GM23338 (cell line): Measurements from ENCODE around the gene FBXO46. TPM values are rescaled to one million over a fixed set of nuclear protein-coding genes. Genes with fewer than 3 reads are reported as not detected.

Source experiments
- ATAC-seq: fragments of 200-7000 bp; cut with Tn5 transposase; 3 replicates; pipeline ENCODE4 v1.9.1; 2020
- DNase-seq: peaks from one replicate; pipeline ENCODE4 v3.0.0-alpha.2; 2015; ENCODE audit warnings: low spot score
- H2AFZ ChIP-seq: fragments of 200-600 bp; sonication (generic); 2 replicates; pipeline ENCODE4 v1.8.0; 2016; ENCODE audit warnings: antibody characterized with exemption, mild to moderate bottlenecking, moderate library complexity
- H3F3A ChIP-seq: fragments of 200-600 bp; sonication (generic); replicated peaks from 2 replicates; pipeline ENCODE4 v1.8.0; 2017; ENCODE audit warnings: antibody characterized with exemption, mixed run types, low read depth
- H3K27ac ChIP-seq: fragments of 200-600 bp; sonication (generic); 2 replicates; pipeline ENCODE4 v1.6.1; 2016; ENCODE audit warnings: low read depth
- H3K27me3 ChIP-seq: fragments of 200-600 bp; sonication (generic); 2 replicates; pipeline ENCODE4 v1.8.0; 2016; ENCODE audit warnings: mild to moderate bottlenecking, mixed run types, moderate library complexity; ENCODE audit not compliant: insufficient read depth
- H3K36me3 ChIP-seq: fragments of 200-600 bp; sonication (generic); 2 replicates; pipeline ENCODE4 v1.8.0; 2016; ENCODE audit warnings: mild to moderate bottlenecking; ENCODE audit not compliant: insufficient read depth
- H3K4me1 ChIP-seq: fragments of 200-600 bp; sonication (generic); 2 replicates; pipeline ENCODE4 v1.8.0; 2016; ENCODE audit warnings: mild to moderate bottlenecking, moderate library complexity; ENCODE audit not compliant: insufficient read depth
- H3K4me2 ChIP-seq: fragments of 200-600 bp; sonication (generic); 2 replicates; pipeline ENCODE4 v1.7.1; 2017; ENCODE audit warnings: mixed run types
- H3K4me3 ChIP-seq: fragments of 200-600 bp; sonication (generic); 2 replicates; pipeline ENCODE4 v1.6.1; 2016; ENCODE audit warnings: mixed run types
- H3K79me2 ChIP-seq: fragments of 200-600 bp; sonication (generic); replicated peaks from 2 replicates; pipeline ENCODE4 v1.8.0; 2017; ENCODE audit warnings: mild to moderate bottlenecking; ENCODE audit not compliant: insufficient read depth
- H3K9me2 ChIP-seq: fragments of 200-600 bp; sonication (generic); 2 replicates; pipeline ENCODE4 v1.8.0; 2017; ENCODE audit not compliant: insufficient read depth
- H4K20me1 ChIP-seq: fragments of 200-600 bp; sonication (generic); replicated peaks from 2 replicates; pipeline ENCODE4 v1.8.0; 2017; ENCODE audit warnings: mild to moderate bottlenecking; ENCODE audit not compliant: insufficient read depth
- H3K27ac Mint-ChIP-seq: 2 replicates; pipeline ENCODE4 v1.8.0; 2020; ENCODE audit warnings: inconsistent platforms, mild to moderate bottlenecking, moderate library complexity, mixed read lengths
- H3K27me3 Mint-ChIP-seq: 3 replicates; pipeline ENCODE4 v1.8.0; 2022; ENCODE audit warnings: low read depth, mild to moderate bottlenecking, moderate library complexity, mixed read lengths, inconsistent platforms; ENCODE audit not compliant: insufficient read depth, poor library complexity
- H3K36me3 Mint-ChIP-seq: 3 replicates; pipeline ENCODE4 v1.8.0; 2021; ENCODE audit warnings: low read depth, mild to moderate bottlenecking, inconsistent platforms, moderate library complexity, mixed read lengths
- H3K4me1 Mint-ChIP-seq: 3 replicates; pipeline ENCODE4 v1.8.0; 2020; ENCODE audit warnings: mild to moderate bottlenecking, inconsistent platforms, mixed read lengths
- H3K4me3 Mint-ChIP-seq: 3 replicates; pipeline ENCODE4 v1.8.0; 2021; ENCODE audit warnings: moderate library complexity, mild to moderate bottlenecking, inconsistent platforms, mixed read lengths
- H3K9me3 Mint-ChIP-seq: 3 replicates; pipeline ENCODE4 v1.8.0; 2020; ENCODE audit warnings: moderate library complexity, mild to moderate bottlenecking, inconsistent platforms, mixed read lengths
- CREB1 ChIP-seq: fragments of 250-450 bp; sonication (Bioruptor Pico); IDR thresholded peaks from 2 replicates; pipeline ENCODE4 v1.5.0; 2020; ENCODE audit warnings: low read depth, mild to moderate bottlenecking, moderate library complexity
- EZH2 ChIP-seq: fragments of 200-600 bp; sonication (generic); IDR thresholded peaks from one replicate; pipeline ENCODE4 v1.8.0; 2017; ENCODE audit warnings: antibody characterized with exemption, mild to moderate bottlenecking, low read depth; ENCODE audit not compliant: unreplicated experiment
- EZH2phosphoT487 ChIP-seq: fragments of 200-600 bp; sonication (generic); IDR thresholded peaks from one replicate; pipeline ENCODE4 v1.8.1; 2018; ENCODE audit warnings: antibody characterized with exemption; ENCODE audit not compliant: unreplicated experiment
- JUNB ChIP-seq: IDR thresholded peaks from one replicate; pipeline ENCODE4 v1.6.1; 2016; ENCODE audit warnings: antibody characterized with exemption; ENCODE audit not compliant: unreplicated experiment
- NANOG ChIP-seq: IDR thresholded peaks from 2 replicates; pipeline ENCODE4 v1.6.1; 2016; ENCODE audit warnings: antibody characterized with exemption, borderline replicate concordance
- POLR2AphosphoS5 ChIP-seq: IDR thresholded peaks from 2 replicates; pipeline ENCODE4 v1.6.1; 2016; ENCODE audit warnings: antibody characterized with exemption, low read depth
- STAT1 ChIP-seq: IDR thresholded peaks from one replicate; pipeline ENCODE4 v1.6.1; 2016; ENCODE audit warnings: antibody characterized with exemption; ENCODE audit not compliant: unreplicated experiment
- ZNF114 ChIP-seq: fragments of 250-450 bp; sonication (Bioruptor Pico); IDR thresholded peaks from 2 replicates; pipeline ENCODE4 v1.5.0; 2020; ENCODE audit warnings: mild to moderate bottlenecking, moderate library complexity
- ZNF331 ChIP-seq: fragments of 250-450 bp; sonication (Bioruptor Pico); IDR thresholded peaks from 2 replicates; pipeline ENCODE4 v1.5.0; 2020; ENCODE audit warnings: low read depth, mild to moderate bottlenecking, moderate library complexity
- polyA plus RNA-seq: library from polyadenylated mRNA; unstranded; fragments of >200 nt; fragmentation: Nextera tagmentation; extraction: Ambion mirVana; gene quantifications from 2 replicates; pipeline ENCODE4 v1.2.1, GENCODE V29; 2016
- total RNA-seq: library from RNA; depleted of rRNA; stranded (reverse); fragments of >200 nt; shearing (Covaris generic); gene quantifications from 2 replicates; pipeline ENCODE4 v1.2.3, GENCODE V29; 2014
- TF ChIP-seq, protein P1 (sequence below): IDR thresholded peaks from 2 replicates; pipeline ENCODE4 v1.6.1; 2016; ENCODE audit warnings: antibody characterized with exemption
- TF ChIP-seq, protein P2 (sequence below): IDR thresholded peaks from one replicate; pipeline ENCODE4 v1.6.1; 2018; ENCODE audit warnings: antibody characterized with exemption; ENCODE audit not compliant: unreplicated experiment
- TF ChIP-seq, protein P3 (sequence below), 2 experiments: fragments of 200-600 bp in 1 of 2; sonication (generic) in 1 of 2; conservative IDR thresholded peaks; 2 replicates each; pipeline versions ENCODE4 v1.5.1 to v1.6.1; 2016 to 2017; ENCODE audit warnings: antibody characterized with exemption in 2 of 2, low read depth in 2 of 2, mild to moderate bottlenecking in 2 of 2, moderate library complexity in 1 of 2
- TF ChIP-seq, protein P4 (sequence below): fragments of 250-450 bp; sonication (Bioruptor Pico); IDR thresholded peaks from 2 replicates; pipeline ENCODE4 v1.5.0; 2020; ENCODE audit warnings: mild to moderate bottlenecking, moderate library complexity

The FBXO46 gene
- total and polyA plus RNA-seq, 2 experiments from 2014 or later, result 9.4 to 35.8 TPM

DNA sequence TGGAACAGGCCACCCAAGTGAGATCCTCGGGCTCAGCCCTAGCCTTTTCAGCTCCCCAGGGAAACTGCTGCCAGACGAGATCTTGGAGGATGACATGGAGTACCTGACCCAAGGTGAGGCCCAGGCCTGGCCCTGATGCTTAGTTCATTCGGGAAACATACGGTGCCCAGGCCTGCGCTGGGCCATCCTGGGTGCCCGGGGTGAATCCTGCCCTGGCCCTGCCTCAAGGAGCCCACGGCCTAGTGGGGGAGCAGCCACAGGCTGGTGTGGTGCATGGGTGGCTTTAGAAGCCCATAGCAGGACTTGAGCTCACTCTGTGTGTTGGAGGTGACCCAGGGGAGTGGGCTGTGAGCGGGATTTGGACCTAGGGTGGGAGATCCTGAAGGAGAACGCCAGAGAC lies 28.2 kb upstream of the FBXO46 start:
- Mint-ChIP-seq H3K4me1 (peaks cover 5% of the 10 kb centered on the region; the same call in 2 of the 3 replicates), H3K27me3 (peaks cover 19% of the 10 kb centered on the region), H3K9me3 (no peaks in the 10 kb centered on the region; the same call in 2 of the 3 replicates), H3K36me3 (no peaks in the 10 kb centered on the region), H3K27ac (no peak overlapping the region), H3K4me3 (no peak overlapping the region)
- Histone ChIP-seq H3K4me3 (no peak overlapping the region), H3K9me2 (no peaks in the 10 kb centered on the region), H3K36me3 (no peaks in the 10 kb centered on the region), H4K20me1 (no peaks in the 10 kb centered on the region), H3K27ac (no peak overlapping the region), H3F3A (no peaks in the 10 kb centered on the region), H3K27me3 (no peaks in the 10 kb centered on the region), H3K79me2 (no peaks in the 10 kb centered on the region), H3K4me2 (no peak overlapping the region), H2AFZ (no peak overlapping the region), H3K4me1 (peaks cover 5% of the 10 kb centered on the region; the same call in 1 of the 2 replicates)
- no peak for ATAC-seq
- TF ChIP-seq NANOG (no peak), STAT1 (no peak), JUNB (no peak), EZH2phosphoT487 (no peak), ZNF331 (CRISPR knock-in tag) (no peak), ZNF114 (CRISPR knock-in tag) (no peak), POLR2AphosphoS5 (no peak), CREB1 (CRISPR knock-in tag) (no peak), EZH2 (no peak)
- TF ChIP-seq, protein P1, sequence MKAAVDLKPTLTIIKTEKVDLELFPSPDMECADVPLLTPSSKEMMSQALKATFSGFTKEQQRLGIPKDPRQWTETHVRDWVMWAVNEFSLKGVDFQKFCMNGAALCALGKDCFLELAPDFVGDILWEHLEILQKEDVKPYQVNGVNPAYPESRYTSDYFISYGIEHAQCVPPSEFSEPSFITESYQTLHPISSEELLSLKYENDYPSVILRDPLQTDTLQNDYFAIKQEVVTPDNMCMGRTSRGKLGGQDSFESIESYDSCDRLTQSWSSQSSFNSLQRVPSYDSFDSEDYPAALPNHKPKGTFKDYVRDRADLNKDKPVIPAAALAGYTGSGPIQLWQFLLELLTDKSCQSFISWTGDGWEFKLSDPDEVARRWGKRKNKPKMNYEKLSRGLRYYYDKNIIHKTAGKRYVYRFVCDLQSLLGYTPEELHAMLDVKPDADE, result no peak
- TF ChIP-seq, protein P2, sequence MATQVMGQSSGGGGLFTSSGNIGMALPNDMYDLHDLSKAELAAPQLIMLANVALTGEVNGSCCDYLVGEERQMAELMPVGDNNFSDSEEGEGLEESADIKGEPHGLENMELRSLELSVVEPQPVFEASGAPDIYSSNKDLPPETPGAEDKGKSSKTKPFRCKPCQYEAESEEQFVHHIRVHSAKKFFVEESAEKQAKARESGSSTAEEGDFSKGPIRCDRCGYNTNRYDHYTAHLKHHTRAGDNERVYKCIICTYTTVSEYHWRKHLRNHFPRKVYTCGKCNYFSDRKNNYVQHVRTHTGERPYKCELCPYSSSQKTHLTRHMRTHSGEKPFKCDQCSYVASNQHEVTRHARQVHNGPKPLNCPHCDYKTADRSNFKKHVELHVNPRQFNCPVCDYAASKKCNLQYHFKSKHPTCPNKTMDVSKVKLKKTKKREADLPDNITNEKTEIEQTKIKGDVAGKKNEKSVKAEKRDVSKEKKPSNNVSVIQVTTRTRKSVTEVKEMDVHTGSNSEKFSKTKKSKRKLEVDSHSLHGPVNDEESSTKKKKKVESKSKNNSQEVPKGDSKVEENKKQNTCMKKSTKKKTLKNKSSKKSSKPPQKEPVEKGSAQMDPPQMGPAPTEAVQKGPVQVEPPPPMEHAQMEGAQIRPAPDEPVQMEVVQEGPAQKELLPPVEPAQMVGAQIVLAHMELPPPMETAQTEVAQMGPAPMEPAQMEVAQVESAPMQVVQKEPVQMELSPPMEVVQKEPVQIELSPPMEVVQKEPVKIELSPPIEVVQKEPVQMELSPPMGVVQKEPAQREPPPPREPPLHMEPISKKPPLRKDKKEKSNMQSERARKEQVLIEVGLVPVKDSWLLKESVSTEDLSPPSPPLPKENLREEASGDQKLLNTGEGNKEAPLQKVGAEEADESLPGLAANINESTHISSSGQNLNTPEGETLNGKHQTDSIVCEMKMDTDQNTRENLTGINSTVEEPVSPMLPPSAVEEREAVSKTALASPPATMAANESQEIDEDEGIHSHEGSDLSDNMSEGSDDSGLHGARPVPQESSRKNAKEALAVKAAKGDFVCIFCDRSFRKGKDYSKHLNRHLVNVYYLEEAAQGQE, result no peak
- TF ChIP-seq, protein P3, sequence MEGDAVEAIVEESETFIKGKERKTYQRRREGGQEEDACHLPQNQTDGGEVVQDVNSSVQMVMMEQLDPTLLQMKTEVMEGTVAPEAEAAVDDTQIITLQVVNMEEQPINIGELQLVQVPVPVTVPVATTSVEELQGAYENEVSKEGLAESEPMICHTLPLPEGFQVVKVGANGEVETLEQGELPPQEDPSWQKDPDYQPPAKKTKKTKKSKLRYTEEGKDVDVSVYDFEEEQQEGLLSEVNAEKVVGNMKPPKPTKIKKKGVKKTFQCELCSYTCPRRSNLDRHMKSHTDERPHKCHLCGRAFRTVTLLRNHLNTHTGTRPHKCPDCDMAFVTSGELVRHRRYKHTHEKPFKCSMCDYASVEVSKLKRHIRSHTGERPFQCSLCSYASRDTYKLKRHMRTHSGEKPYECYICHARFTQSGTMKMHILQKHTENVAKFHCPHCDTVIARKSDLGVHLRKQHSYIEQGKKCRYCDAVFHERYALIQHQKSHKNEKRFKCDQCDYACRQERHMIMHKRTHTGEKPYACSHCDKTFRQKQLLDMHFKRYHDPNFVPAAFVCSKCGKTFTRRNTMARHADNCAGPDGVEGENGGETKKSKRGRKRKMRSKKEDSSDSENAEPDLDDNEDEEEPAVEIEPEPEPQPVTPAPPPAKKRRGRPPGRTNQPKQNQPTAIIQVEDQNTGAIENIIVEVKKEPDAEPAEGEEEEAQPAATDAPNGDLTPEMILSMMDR (conservative IDR thresholded peaks at IDR 0.05; ENCODE audit: low read depth in 2 of 2), result no peak
- TF ChIP-seq, protein P4, sequence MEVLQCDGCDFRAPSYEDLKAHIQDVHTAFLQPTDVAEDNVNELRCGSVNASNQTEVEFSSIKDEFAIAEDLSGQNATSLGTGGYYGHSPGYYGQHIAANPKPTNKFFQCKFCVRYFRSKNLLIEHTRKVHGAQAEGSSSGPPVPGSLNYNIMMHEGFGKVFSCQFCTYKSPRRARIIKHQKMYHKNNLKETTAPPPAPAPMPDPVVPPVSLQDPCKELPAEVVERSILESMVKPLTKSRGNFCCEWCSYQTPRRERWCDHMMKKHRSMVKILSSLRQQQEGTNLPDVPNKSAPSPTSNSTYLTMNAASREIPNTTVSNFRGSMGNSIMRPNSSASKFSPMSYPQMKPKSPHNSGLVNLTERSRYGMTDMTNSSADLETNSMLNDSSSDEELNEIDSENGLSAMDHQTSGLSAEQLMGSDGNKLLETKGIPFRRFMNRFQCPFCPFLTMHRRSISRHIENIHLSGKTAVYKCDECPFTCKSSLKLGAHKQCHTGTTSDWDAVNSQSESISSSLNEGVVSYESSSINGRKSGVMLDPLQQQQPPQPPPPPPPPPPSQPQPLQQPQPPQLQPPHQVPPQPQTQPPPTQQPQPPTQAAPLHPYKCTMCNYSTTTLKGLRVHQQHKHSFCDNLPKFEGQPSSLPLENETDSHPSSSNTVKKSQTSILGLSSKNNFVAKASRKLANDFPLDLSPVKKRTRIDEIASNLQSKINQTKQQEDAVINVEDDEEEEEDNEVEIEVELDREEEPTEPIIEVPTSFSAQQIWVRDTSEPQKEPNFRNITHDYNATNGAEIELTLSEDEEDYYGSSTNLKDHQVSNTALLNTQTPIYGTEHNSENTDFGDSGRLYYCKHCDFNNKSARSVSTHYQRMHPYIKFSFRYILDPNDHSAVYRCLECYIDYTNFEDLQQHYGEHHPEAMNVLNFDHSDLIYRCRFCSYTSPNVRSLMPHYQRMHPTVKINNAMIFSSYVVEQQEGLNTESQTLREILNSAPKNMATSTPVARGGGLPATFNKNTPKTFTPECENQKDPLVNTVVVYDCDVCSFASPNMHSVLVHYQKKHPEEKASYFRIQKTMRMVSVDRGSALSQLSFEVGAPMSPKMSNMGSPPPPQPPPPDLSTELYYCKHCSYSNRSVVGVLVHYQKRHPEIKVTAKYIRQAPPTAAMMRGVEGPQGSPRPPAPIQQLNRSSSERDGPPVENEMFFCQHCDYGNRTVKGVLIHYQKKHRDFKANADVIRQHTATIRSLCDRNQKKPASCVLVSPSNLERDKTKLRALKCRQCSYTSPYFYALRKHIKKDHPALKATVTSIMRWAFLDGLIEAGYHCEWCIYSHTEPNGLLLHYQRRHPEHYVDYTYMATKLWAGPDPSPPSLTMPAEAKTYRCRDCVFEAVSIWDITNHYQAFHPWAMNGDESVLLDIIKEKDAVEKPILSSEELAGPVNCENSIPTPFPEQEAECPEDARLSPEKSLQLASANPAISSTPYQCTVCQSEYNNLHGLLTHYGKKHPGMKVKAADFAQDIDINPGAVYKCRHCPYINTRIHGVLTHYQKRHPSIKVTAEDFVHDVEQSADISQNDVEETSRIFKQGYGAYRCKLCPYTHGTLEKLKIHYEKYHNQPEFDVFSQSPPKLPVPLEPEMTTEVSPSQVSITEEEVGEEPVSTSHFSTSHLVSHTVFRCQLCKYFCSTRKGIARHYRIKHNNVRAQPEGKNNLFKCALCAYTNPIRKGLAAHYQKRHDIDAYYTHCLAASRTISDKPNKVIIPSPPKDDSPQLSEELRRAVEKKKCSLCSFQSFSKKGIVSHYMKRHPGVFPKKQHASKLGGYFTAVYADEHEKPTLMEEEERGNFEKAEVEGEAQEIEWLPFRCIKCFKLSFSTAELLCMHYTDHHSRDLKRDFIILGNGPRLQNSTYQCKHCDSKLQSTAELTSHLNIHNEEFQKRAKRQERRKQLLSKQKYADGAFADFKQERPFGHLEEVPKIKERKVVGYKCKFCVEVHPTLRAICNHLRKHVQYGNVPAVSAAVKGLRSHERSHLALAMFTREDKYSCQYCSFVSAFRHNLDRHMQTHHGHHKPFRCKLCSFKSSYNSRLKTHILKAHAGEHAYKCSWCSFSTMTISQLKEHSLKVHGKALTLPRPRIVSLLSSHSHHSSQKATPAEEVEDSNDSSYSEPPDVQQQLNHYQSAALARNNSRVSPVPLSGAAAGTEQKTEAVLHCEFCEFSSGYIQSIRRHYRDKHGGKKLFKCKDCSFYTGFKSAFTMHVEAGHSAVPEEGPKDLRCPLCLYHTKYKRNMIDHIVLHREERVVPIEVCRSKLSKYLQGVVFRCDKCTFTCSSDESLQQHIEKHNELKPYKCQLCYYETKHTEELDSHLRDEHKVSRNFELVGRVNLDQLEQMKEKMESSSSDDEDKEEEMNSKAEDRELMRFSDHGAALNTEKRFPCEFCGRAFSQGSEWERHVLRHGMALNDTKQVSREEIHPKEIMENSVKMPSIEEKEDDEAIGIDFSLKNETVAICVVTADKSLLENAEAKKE (CRISPR knock-in tag), result no peak
- no peak for DNase-seq
